H9 (cell line): ENCODE measurements around the gene IFT27. TPM values are rescaled to one million over a fixed set of nuclear protein-coding genes. Genes with fewer than 3 reads are reported as not detected.

ENCODE experiments used
- DNase-seq: peaks from one replicate; pipeline ENCODE4 v3.0.0-alpha.2; 2017
- H2AFZ ChIP-seq: one replicate; pipeline ENCODE4 v1.6.1; 2013; ENCODE audit warnings: mild to moderate bottlenecking, low read length, control low read depth, moderate library complexity
- H2AK5ac ChIP-seq: 2 replicates; pipeline ENCODE4 v1.6.1; 2013; ENCODE audit warnings: low read length, control low read depth, mixed read lengths; ENCODE audit not compliant: insufficient read length
- H2BK120ac ChIP-seq: one replicate; pipeline ENCODE4 v1.6.1; 2013; ENCODE audit warnings: low read depth, mild to moderate bottlenecking, low read length, control low read depth, inconsistent platforms; ENCODE audit not compliant: poor library complexity, severe bottlenecking
- H2BK12ac ChIP-seq: 2 replicates; pipeline ENCODE4 v1.6.1; 2013; ENCODE audit warnings: low read length, control low read depth, mixed read lengths, low read depth; ENCODE audit not compliant: insufficient read length
- H2BK15ac ChIP-seq: 2 replicates; pipeline ENCODE4 v1.6.1; 2013; ENCODE audit warnings: low read depth, low read length, control low read depth
- H2BK20ac ChIP-seq: one replicate; pipeline ENCODE4 v1.6.1; 2013; ENCODE audit warnings: low read depth, mild to moderate bottlenecking, low read length, control low read depth, inconsistent platforms; ENCODE audit not compliant: poor library complexity, severe bottlenecking
- H2BK5ac ChIP-seq: 2 replicates; pipeline ENCODE4 v1.6.1; 2013; ENCODE audit warnings: low read length, control low read depth, mixed read lengths; ENCODE audit not compliant: insufficient read length
- H3K14ac ChIP-seq: 2 replicates; pipeline ENCODE4 v1.6.1; 2013; ENCODE audit warnings: low read length, control low read depth; ENCODE audit not compliant: insufficient read depth
- H3K18ac ChIP-seq: 2 replicates; pipeline ENCODE4 v1.6.1; 2013; ENCODE audit warnings: low read depth, mild to moderate bottlenecking, mixed read lengths, low read length, control low read depth; ENCODE audit not compliant: insufficient read length
- H3K23ac ChIP-seq: 2 replicates; pipeline ENCODE4 v1.6.1; 2013; ENCODE audit warnings: low read length, control low read depth, mixed read lengths, low read depth; ENCODE audit not compliant: insufficient read length
- H3K23me2 ChIP-seq: 2 replicates; pipeline ENCODE4 v1.6.1; 2013; ENCODE audit warnings: low read depth, mild to moderate bottlenecking, mixed read lengths, low read length, control low read depth; ENCODE audit not compliant: insufficient read length, poor library complexity, severe bottlenecking
- H3K27ac ChIP-seq: 2 replicates; pipeline ENCODE4 v1.5.1; 2013; ENCODE audit warnings: low read length, control low read depth, mixed read lengths, low read depth; ENCODE audit not compliant: insufficient read length
- H3K27me3 ChIP-seq: 2 replicates; pipeline ENCODE4 v1.6.1; 2013; ENCODE audit warnings: low read length, control low read depth, inconsistent platforms; ENCODE audit not compliant: insufficient read depth
- H3K4ac ChIP-seq: 2 replicates; pipeline ENCODE4 v1.6.1; 2013; ENCODE audit warnings: low read depth, mild to moderate bottlenecking, control low read depth, inconsistent platforms, low read length, moderate library complexity
- H3K4me1 ChIP-seq: 2 replicates; pipeline ENCODE4 v1.6.1; 2013; ENCODE audit warnings: low read length, control low read depth, inconsistent platforms; ENCODE audit not compliant: insufficient read depth
- H3K4me2 ChIP-seq: 2 replicates; pipeline ENCODE4 v1.6.1; 2013; ENCODE audit warnings: low read length, control low read depth, mixed read lengths; ENCODE audit not compliant: insufficient read length, insufficient read depth
- H3K56ac ChIP-seq: 2 replicates; pipeline ENCODE4 v1.6.1; 2013; ENCODE audit warnings: low read depth, mild to moderate bottlenecking, mixed read lengths, low read length, control low read depth; ENCODE audit not compliant: insufficient read length
- H3K79me1 ChIP-seq: 2 replicates; pipeline ENCODE4 v1.6.1; 2013; ENCODE audit warnings: low read depth, mild to moderate bottlenecking, moderate library complexity, low read length, control low read depth, inconsistent platforms; ENCODE audit not compliant: insufficient read depth, poor library complexity, severe bottlenecking
- H3K79me2 ChIP-seq: 2 replicates; pipeline ENCODE4 v1.6.1; 2013; ENCODE audit warnings: low read length, control low read depth, inconsistent platforms; ENCODE audit not compliant: insufficient read depth
- H3K9ac ChIP-seq: 2 replicates; pipeline ENCODE4 v1.6.1; 2013; ENCODE audit warnings: low read length, control low read depth, mixed read lengths; ENCODE audit not compliant: insufficient read length; ENCODE audit errors: extremely low read depth
- H3K9me3 ChIP-seq: one replicate; pipeline ENCODE4 v1.6.1; 2013; ENCODE audit warnings: low read depth, low read length, inconsistent platforms; ENCODE audit not compliant: control insufficient read depth
- H3T11ph ChIP-seq: one replicate; pipeline ENCODE4 v1.6.1; 2013; ENCODE audit warnings: mild to moderate bottlenecking, low read length, control low read depth, inconsistent platforms
- H4K20me1 ChIP-seq: one replicate; pipeline ENCODE4 v1.6.1; 2013; ENCODE audit not compliant: control insufficient read depth, insufficient read length, insufficient read depth
- H4K5ac ChIP-seq: 2 replicates; pipeline ENCODE4 v1.6.1; 2013; ENCODE audit warnings: low read depth, mild to moderate bottlenecking, mixed read lengths, low read length, control low read depth; ENCODE audit not compliant: insufficient read length
- H4K8ac ChIP-seq: replicated peaks from 2 replicates; pipeline ENCODE4 v1.6.1; 2013; ENCODE audit warnings: low read length, control low read depth, mixed read lengths, low read depth; ENCODE audit not compliant: insufficient read length
- H4K91ac ChIP-seq: 2 replicates; pipeline ENCODE4 v1.6.1; 2013; ENCODE audit warnings: low read depth, mild to moderate bottlenecking, moderate library complexity, mixed read lengths, low read length, control low read depth; ENCODE audit not compliant: insufficient read length
- H3K27ac Mint-ChIP-seq, 3 experiments: 2 replicates in 2 of 3; 3 replicates in 1 of 3; pipeline ENCODE4 v1.8.0; 2020 to 2021; ENCODE audit warnings: mixed read lengths in 3 of 3, mild to moderate bottlenecking in 1 of 3, moderate library complexity in 1 of 3
- H3K27me3 Mint-ChIP-seq: 2 replicates; pipeline ENCODE4 v1.8.0; 2021; ENCODE audit warnings: low read depth, mild to moderate bottlenecking, moderate library complexity, mixed read lengths
- H3K36me3 Mint-ChIP-seq, 3 experiments: 2 replicates in 2 of 3; 3 replicates in 1 of 3; pipeline ENCODE4 v1.8.0; 2020 to 2021; ENCODE audit warnings: low read depth in 3 of 3, mixed read lengths in 3 of 3; ENCODE audit not compliant: insufficient read depth in 1 of 3
- H3K4me1 Mint-ChIP-seq, 2 experiments: 2 replicates each; pipeline ENCODE4 v1.8.0; 2020; ENCODE audit warnings: mixed read lengths in 2 of 2
- H3K4me3 Mint-ChIP-seq, 2 experiments: 2 replicates in 1 of 2; 3 replicates in 1 of 2; pipeline ENCODE4 v1.8.0; 2020 to 2021; ENCODE audit warnings: mild to moderate bottlenecking in 2 of 2, mixed read lengths in 2 of 2, moderate library complexity in 1 of 2
- H3K9me3 Mint-ChIP-seq, 2 experiments: 2 replicates in 1 of 2; 3 replicates in 1 of 2; pipeline ENCODE4 v1.8.0; 2020; ENCODE audit warnings: mild to moderate bottlenecking in 2 of 2, mixed read lengths in 2 of 2, moderate library complexity in 1 of 2
- WGBS: extraction: QIAGEN DNeasy Blood & Tissue Kit; methylation state at CpG from one replicate; pipeline ENCODE4 v1.1.7; 2013; ENCODE audit warnings: missing lambda C conversion rate, low lambda C conversion rate, mixed read lengths; ENCODE audit not compliant: insufficient read length; ENCODE audit errors: extremely low coverage; 5-methylcytosine and 5-hydroxymethylcytosine counted together
- total RNA-seq: library from RNA; stranded (reverse); gene quantifications from 2 replicates; pipeline ENCODE4 v1.2.1, GENCODE V29; 2021
- TF ChIP-seq, protein P1 (sequence below): fragments of 200-600 bp; sonication (generic); conservative IDR thresholded peaks from 3 replicates; pipeline ENCODE4 v1.8.0; 2021; ENCODE audit warnings: antibody characterized with exemption, mild to moderate bottlenecking

Gene IFT27
- total RNA-seq, 1 experiment from 2014 or later, result 43.4 TPM

DNA sequence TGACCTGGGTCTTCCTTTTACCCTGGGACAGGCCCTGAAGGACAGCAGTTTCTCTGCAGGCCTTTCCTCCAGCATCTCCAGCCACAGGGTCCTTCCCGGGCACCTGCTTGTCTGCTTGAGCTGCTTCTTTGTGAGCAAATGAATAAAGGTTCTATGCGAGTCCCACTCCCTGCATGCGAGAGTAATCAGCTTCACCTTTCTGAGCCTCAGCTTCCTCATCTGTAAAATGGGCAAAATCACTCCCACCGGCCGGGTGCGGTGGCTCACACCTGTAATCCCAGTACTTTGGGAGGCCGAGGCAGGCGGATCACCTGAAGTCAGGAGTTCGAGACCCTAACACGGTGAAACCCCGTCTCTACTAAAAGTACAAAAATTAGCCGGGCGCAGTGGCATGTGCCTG lies 31.1 kb downstream of the IFT27 start:
- WGBS, result no CpG with 5 or more reads among the region's 13 CpGs
- no peaks in the 10 kb centered on the region for H3K79me2 ChIP-seq
- 0 out of 4 replicates have a peak, but pooled peaks cover 0 to 2% of the 10 kb centered on the region in 2 experiments for H3K4me1 Mint-ChIP-seq

More for the DNA sequence above, 31.1 kb downstream of the IFT27 start:
- peaks cover 0 to 4% (median 0%) of the 10 kb centered on the region in 3 experiments; a peak in 2 of 7 replicates for H3K36me3 Mint-ChIP-seq
- no peak overlapping the region for H2AK5ac ChIP-seq
- no peak overlapping the region for H2BK15ac ChIP-seq
- no peak overlapping the region for H3K18ac ChIP-seq
- no peak overlapping the region for H2BK120ac ChIP-seq
- no peaks in the 10 kb centered on the region for H3K27me3 ChIP-seq
- H2BK5ac ChIP-seq, result no peak overlapping the region
- H3K4ac ChIP-seq, result no peak overlapping the region
- H4K20me1 ChIP-seq, result no peaks in the 10 kb centered on the region
- H3K23ac ChIP-seq, result no peak overlapping the region
- peaks cover 36% of the 10 kb centered on the region for H3K27me3 Mint-ChIP-seq
- no peaks in the 10 kb centered on the region for H3K23me2 ChIP-seq
- no peak overlapping the region for H3K14ac ChIP-seq
- H4K5ac ChIP-seq, result no peak overlapping the region
- no peak overlapping the region for H2BK12ac ChIP-seq
- H3K27ac ChIP-seq, result no peak overlapping the region
- no peak overlapping the region for H4K8ac ChIP-seq
- H3K9ac ChIP-seq, result no peak overlapping the region
- TF ChIP-seq, protein P1, sequence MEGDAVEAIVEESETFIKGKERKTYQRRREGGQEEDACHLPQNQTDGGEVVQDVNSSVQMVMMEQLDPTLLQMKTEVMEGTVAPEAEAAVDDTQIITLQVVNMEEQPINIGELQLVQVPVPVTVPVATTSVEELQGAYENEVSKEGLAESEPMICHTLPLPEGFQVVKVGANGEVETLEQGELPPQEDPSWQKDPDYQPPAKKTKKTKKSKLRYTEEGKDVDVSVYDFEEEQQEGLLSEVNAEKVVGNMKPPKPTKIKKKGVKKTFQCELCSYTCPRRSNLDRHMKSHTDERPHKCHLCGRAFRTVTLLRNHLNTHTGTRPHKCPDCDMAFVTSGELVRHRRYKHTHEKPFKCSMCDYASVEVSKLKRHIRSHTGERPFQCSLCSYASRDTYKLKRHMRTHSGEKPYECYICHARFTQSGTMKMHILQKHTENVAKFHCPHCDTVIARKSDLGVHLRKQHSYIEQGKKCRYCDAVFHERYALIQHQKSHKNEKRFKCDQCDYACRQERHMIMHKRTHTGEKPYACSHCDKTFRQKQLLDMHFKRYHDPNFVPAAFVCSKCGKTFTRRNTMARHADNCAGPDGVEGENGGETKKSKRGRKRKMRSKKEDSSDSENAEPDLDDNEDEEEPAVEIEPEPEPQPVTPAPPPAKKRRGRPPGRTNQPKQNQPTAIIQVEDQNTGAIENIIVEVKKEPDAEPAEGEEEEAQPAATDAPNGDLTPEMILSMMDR, result no peak
- H3K4me2 ChIP-seq, result no peak overlapping the region
- no peak overlapping the region for H3K4me3 Mint-ChIP-seq
- no peak overlapping the region for H4K91ac ChIP-seq
- H2AFZ ChIP-seq, result no peak overlapping the region
- no peaks in the 10 kb centered on the region for H3K79me1 ChIP-seq
- no peaks in the 10 kb centered on the region for H3K4me1 ChIP-seq
- no peak overlapping the region for H2BK20ac ChIP-seq
- H3K9me3 Mint-ChIP-seq, result peaks cover 0 to 2% of the 10 kb centered on the region in 2 experiments; a peak in 1 of 5 replicates
- peak; percentile 11 for DNase-seq
- no peak overlapping the region for H3T11ph ChIP-seq
- no peak overlapping the region for H3K27ac Mint-ChIP-seq
- no peaks in the 10 kb centered on the region for H3K9me3 ChIP-seq
- H3K56ac ChIP-seq, result no peak overlapping the region
